IPS-18a (cell line): ENCODE measurements around the gene CPED1.
"Not testable (repeated sequence)": the region's sequence is repeated elsewhere in the genome, so short reads cannot be mapped to it uniquely, and the experiment has no call there.

Source experiments
- H3K27ac ChIP-seq: one replicate; pipeline ENCODE4 v1.5.1; 2013; ENCODE audit warnings: low read length
- H3K27me3 ChIP-seq: one replicate; pipeline ENCODE4 v1.6.1; 2013; ENCODE audit warnings: mild to moderate bottlenecking, low read length; ENCODE audit not compliant: control insufficient read depth, insufficient read depth
- H3K36me3 ChIP-seq: one replicate; pipeline ENCODE4 v1.6.1; 2013; ENCODE audit warnings: low read depth, low read length; ENCODE audit not compliant: control insufficient read depth
- H3K4me1 ChIP-seq: one replicate; pipeline ENCODE4 v1.6.1; 2013; ENCODE audit warnings: low read depth, low read length; ENCODE audit not compliant: control insufficient read depth
- H3K4me3 ChIP-seq: one replicate; pipeline ENCODE4 v1.5.1; 2013; ENCODE audit warnings: low read length
- H3K9ac ChIP-seq: one replicate; pipeline ENCODE4 v1.6.1; 2013; ENCODE audit warnings: mild to moderate bottlenecking, low read length, moderate library complexity
- H3K9me3 ChIP-seq: one replicate; pipeline ENCODE4 v1.6.1; 2013; ENCODE audit warnings: low read depth, low read length; ENCODE audit not compliant: control insufficient read depth

Gene CPED1

DNA sequence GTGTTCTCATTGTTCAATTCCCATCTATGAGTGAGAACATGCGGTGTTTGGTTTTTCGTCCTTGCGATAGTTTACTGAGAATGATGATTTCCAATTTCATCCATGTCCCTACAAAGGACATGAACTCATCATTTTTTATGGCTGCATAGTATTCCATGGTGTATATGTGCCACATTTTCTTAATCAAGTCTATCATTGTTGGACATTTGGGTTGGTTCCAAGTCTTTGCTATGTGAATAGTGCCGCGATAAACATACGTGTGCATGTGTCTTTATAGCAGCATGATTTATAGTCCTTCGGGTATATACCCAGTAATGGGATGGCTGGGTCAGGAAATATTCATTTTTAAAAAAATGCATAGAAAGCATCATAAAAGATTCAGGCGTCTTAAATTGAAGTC lies 4.9 kb upstream of the CPED1 start:
- H3K27ac ChIP-seq, H3K36me3 ChIP-seq, H3K9me3 ChIP-seq, H3K4me1 ChIP-seq, H3K9ac ChIP-seq, H3K4me3 ChIP-seq: not testable (repeated sequence)
- peaks cover 10% of the 10 kb centered on the region for H3K27me3 ChIP-seq

DNA sequence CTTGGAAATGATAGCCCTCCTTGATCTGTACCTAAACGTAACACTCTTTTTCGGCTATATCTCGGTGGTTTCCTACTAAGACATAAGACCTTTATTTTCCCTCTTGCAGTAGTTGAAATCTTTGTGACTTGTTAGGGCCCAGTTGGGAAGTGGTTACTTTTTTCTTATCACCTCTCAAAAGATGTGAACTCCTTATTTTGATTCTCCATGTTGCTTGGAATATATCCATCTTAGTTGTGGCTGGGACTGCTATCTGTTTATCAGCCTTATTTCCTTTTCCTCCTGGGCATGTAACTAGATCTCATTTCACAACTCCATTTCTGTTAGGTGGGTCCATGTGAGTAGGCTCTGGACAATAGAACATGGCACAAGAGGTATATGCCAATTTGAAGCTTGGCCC lies 4.1 kb upstream of the CPED1 start:
- Histone ChIP-seq H3K36me3 (no peaks in the 10 kb centered on the region), H3K4me1 (peaks cover 8% of the 10 kb centered on the region), H3K27me3 (peaks cover 18% of the 10 kb centered on the region), H3K9ac (no peak overlapping the region), H3K9me3 (no peaks in the 10 kb centered on the region), H3K4me3 (no peak overlapping the region), H3K27ac (no peak overlapping the region)

DNA sequence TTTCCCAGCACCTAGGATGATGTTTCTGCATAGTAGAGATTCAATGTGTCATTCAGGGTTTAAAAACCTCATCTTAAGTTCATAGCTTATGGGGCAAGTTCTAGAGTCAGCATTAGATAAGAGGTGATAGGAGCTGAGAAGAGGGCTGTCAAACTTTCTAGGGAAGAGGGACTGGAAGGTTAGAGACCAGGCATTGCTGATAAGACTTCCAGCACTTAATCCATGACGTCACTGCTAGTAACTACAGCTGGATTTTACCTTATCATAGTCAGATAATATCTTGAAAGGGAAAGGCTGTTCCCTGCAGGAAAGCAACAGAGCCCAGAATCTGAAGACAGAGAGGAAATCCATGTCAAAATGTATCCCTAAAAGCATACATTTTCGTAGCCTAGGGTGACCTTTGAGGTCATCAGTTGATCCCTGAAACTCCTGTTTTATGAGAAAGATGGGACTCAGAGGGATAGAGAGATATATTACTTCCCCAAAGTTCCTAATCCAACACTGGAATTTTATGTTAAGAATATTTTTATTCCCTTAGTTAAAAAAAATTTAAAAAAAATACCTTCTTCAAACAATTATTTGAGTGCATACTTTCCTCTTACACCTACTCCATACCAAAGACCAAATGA lies 3.3 kb upstream of the CPED1 start:
- Histone ChIP-seq H3K9ac (no peak overlapping the region), H3K4me1 (peaks cover 8% of the 10 kb centered on the region), H3K9me3 (no peaks in the 10 kb centered on the region), H3K36me3 (no peaks in the 10 kb centered on the region), H3K27ac (no peak overlapping the region), H3K27me3 (peaks cover 26% of the 10 kb centered on the region), H3K4me3 (no peak overlapping the region)

GRCh38 chr7:120985839-120986238 lies 2.7 kb upstream of the CPED1 start:
- H3K4me3 ChIP-seq, result no peak overlapping the region
- H3K36me3 ChIP-seq, result no peaks in the 10 kb centered on the region
- no peaks in the 10 kb centered on the region for H3K9me3 ChIP-seq
- H3K9ac ChIP-seq, result no peak overlapping the region
- H3K4me1 ChIP-seq, result peaks cover 8% of the 10 kb centered on the region
- H3K27ac ChIP-seq, result no peak overlapping the region
- peaks cover 26% of the 10 kb centered on the region for H3K27me3 ChIP-seq

DNA sequence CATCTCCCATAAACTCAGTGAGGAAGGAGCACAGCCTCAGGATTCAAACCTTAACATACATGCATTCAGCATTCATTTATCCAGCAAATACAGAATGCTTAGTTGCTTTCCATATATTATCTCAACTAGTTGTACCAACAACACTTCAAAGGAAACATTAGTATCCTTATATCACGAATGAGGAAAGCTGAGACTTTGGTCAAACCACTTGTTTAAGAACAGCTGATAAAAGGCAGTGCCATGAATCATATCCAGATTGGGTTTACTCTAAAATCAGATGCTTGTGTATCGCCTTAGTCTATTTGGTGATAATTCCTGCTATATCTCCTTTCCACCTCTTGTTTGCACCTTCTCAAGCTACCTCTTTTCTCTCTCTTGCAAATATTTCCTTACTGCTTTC lies 1.9 kb upstream of the CPED1 start:
- peaks cover 26% of the 10 kb centered on the region for H3K27me3 ChIP-seq
- H3K9me3 ChIP-seq, result no peaks in the 10 kb centered on the region
- no peak overlapping the region for H3K4me3 ChIP-seq
- peaks cover 8% of the 10 kb centered on the region for H3K4me1 ChIP-seq
- no peak overlapping the region for H3K9ac ChIP-seq
- no peaks in the 10 kb centered on the region for H3K36me3 ChIP-seq
- H3K27ac ChIP-seq, result no peak overlapping the region

DNA sequence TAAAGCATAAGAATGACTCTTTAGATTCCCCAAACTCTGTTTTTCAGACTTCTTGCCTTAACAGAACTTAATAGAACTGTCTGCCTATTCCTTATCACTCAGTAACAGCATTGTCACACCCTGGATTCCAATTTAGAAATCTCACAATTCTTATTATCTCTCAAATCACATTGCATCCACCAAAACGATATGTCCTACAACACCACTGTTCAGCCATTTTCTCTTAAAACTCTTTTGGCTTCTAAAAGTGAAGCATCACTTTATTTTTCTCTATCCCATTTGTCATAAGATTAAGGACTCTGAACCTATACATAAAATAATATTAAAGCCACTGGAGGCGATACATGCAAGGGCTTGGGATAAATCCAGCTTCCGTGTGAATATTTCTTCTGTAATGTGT lies 1.2 kb upstream of the CPED1 start:
- Histone ChIP-seq H3K36me3 (no peaks in the 10 kb centered on the region), H3K4me3 (no peak overlapping the region), H3K9ac (no peak overlapping the region), H3K9me3 (no peaks in the 10 kb centered on the region), H3K27ac (no peak overlapping the region), H3K4me1 (peaks cover 8% of the 10 kb centered on the region), H3K27me3 (peaks cover 26% of the 10 kb centered on the region)

DNA sequence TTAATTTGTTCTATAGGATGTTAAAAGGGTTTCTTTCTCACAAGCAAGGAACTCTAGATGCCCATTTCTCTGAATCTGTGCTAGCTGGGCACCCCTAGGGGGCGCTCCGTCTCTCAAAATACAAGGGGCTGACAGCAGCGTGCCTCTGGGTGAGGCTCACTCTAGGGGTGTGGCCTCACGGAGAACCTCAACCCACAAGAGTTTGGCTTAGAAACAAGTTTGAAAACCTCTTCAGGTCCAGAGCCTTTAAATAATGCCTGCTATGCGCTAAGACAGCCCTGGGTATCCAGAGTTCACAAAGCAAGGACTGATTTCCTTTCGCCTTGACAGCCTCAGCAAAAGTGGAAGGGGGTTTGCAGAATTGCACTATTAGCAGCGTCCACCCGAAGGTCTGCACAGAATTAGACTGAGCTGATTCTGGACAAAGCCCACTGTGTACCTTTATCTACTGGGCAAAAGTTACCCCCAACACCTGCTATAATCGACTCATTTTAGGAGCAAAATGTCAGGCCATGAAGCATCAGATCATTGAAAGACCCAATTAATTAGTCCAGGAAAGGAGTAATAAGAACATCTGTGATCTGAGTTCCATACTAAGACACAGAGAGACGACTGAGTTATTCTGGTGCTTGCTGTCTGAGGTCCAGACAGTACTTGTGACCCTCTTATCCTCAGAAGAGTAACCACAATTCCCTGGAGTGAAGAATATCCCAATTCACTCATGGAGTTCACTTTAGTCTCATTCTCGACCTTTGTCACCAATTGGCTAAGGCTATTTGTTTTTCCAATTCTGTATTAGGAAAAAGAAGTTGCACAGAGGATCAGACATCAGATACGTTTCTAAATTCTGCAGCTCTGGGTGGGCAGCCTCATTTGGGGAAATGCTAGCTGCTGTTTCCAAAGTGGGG lies 574 bp upstream of the CPED1 start:
- H3K27ac ChIP-seq, result no peak overlapping the region
- peak overlapping the region; percentile 55 for H3K4me3 ChIP-seq
- H3K9me3 ChIP-seq, result no peaks in the 10 kb centered on the region
- peaks cover 8% of the 10 kb centered on the region for H3K4me1 ChIP-seq
- no peak overlapping the region for H3K9ac ChIP-seq
- no peaks in the 10 kb centered on the region for H3K36me3 ChIP-seq
- peaks cover 26% of the 10 kb centered on the region for H3K27me3 ChIP-seq

DNA sequence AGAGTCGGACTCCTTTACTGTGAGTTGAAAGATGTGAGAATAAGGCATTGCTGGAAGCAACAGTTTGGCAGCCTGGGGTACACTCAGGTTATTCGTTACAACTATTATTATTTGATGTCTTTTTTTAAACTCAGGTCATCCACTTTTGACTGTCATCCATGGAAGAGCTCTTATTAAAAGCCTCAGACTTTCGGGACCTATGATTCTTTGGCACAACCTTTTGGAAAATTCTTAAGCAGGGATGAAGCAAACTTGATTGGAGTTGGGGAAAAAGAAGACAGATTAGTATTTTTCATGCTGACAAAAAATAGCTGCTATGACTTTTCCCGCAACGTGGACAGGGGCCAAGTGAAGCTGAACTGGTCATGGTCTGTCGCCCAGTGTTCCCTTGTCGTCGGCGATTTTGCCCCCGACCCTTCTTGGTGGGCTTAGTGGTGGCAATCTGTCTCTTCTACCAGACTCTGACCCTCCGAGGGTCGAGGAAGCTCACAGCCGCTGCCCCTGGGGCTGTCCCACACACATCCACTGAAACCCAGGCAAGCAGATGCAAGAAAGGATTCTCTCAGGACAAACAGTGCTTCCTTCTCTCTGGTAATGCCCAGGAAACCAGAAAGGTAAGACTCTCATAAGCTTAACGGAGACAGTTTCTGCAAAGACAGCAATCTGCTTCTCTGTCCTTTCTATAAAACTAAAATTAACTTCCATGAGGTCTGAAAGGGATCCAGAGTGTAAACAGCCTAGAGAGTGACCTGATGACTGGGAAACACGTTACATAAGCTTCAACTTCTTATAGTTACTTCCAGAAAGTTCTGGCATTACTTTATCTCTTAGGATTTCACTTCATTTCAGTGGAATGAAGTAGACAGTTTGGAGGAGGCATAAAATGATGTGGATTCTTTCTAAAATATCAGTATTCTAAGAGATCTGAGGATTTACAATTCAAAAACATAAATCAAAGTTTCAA lies 1.0 kb downstream of the CPED1 start:
- peak overlapping the region; percentile 55 for H3K4me3 ChIP-seq
- H3K9me3 ChIP-seq, result no peaks in the 10 kb centered on the region
- H3K36me3 ChIP-seq, result no peaks in the 10 kb centered on the region
- H3K4me1 ChIP-seq, result peaks cover 8% of the 10 kb centered on the region
- H3K27me3 ChIP-seq, result peaks cover 26% of the 10 kb centered on the region
- no peak overlapping the region for H3K9ac ChIP-seq
- no peak overlapping the region for H3K27ac ChIP-seq

DNA sequence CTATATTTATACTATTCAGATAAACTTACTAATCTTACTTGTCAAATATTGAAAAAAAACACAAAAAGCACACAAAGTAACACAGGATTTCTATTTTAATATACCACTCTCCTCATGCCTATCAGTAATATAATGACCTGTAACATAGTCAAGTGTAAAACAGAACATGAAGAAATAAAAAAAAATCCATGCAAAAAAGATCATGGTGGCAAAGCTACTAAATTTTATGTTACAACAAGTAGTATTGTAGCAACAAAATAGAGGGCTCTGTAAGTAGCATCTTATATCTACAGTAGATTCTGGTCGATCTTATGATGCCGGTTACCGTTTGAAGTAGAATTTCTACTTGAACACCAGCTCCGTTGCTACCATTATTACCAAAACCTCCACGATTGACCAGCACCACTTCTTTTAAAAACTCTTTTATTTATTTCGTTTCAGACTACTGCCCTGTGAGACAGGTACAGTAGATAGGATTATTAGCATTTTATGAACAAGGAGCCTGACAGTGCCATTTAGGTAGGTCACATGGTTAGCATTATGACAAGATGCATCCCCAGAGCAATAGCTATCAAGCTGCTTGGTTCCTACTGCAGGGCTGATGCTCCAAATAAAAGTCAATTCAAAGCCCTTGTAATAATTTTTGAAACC lies 2.1 kb downstream of the CPED1 start:
- peaks cover 8% of the 10 kb centered on the region for H3K4me1 ChIP-seq

DNA sequence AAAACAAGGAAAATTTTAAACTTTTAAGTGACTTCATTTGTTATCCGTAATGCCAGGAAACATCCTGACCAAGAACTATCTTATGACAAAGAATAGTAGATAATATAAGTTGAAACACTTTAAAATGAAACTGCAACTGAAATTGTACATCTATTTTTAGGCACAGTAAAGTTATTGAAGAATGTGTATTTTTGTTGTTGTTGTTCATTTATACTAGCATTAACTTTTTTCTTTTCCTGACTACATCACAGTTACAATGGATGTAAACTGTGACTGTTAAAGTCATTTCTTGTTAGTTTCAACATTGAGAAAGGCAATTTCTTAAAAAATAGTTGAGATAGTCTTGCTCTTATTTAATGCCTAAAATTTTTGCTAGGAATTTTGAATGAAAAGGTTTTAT lies 2.6 kb downstream of the CPED1 start:
- Histone ChIP-seq H3K4me1 (peaks cover 8% of the 10 kb centered on the region), H3K36me3 (no peaks in the 10 kb centered on the region), H3K9ac (no peak overlapping the region), H3K27me3 (peaks cover 26% of the 10 kb centered on the region), H3K27ac (no peak overlapping the region), H3K9me3 (no peaks in the 10 kb centered on the region), H3K4me3 (no peak overlapping the region)

More for the DNA sequence above, 2.1 kb downstream of the CPED1 start:
- no peak overlapping the region for H3K4me3 ChIP-seq
- H3K27ac ChIP-seq, result no peak overlapping the region
- no peak overlapping the region for H3K9ac ChIP-seq
- peaks cover 26% of the 10 kb centered on the region for H3K27me3 ChIP-seq
- no peaks in the 10 kb centered on the region for H3K9me3 ChIP-seq
- no peaks in the 10 kb centered on the region for H3K36me3 ChIP-seq

DNA sequence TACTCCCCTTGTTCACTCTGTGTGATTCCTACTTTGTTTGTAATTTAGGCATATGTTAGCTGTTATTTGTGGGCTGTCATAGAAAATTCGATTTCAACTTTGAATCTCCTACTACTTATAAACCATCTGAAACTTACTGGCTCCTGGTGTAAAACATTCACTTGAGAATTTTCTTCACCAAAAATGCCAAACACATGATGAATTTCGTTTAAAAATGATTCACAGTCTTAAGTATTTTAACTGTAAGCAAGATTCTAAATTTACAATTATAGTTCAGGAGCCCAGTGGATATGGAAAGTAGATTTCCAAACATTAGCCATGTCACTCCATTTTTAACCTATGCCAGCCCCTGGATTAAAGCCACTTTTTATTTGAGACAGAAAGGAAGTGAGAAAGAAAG lies 3.1 kb downstream of the CPED1 start:
- no peaks in the 10 kb centered on the region for H3K36me3 ChIP-seq
- H3K9ac ChIP-seq, result no peak overlapping the region
- H3K27ac ChIP-seq, result no peak overlapping the region
- H3K4me3 ChIP-seq, result no peak overlapping the region
- no peaks in the 10 kb centered on the region for H3K9me3 ChIP-seq
- H3K27me3 ChIP-seq, result peaks cover 26% of the 10 kb centered on the region
- H3K4me1 ChIP-seq, result peaks cover 8% of the 10 kb centered on the region
